GM18498 (cell line): ENCODE measurements around the gene TBC1D16.
"Not testable (repeated sequence)": the region's sequence is repeated elsewhere in the genome, so short reads cannot be mapped to it uniquely, and the experiment has no call there.

ENCODE experiments used
- ATAC-seq: cut with Tn5 transposase; IDR thresholded peaks from one replicate; pipeline ENCODE4 v1.9.1; 2021; ENCODE audit warnings: mild to moderate bottlenecking, moderate library complexity; ENCODE audit not compliant: unreplicated experiment

Gene TBC1D16

GRCh38 chr17:80055597-80055996, 19.9 kb upstream of the TBC1D16 start:
- ATAC-seq = no peak

- ATAC-seq = no peak
Observed at GRCh38 chr17:80053102-80053501, 17.4 kb upstream of the TBC1D16 start.

- no peak for ATAC-seq
Observed at GRCh38 chr17:80051681-80052080, 16.0 kb upstream of the TBC1D16 start.

- ATAC-seq = no peak
Observed at GRCh38 chr17:80050706-80051105, 15.0 kb upstream of the TBC1D16 start.

GRCh38 chr17:80049986-80050385, 14.3 kb upstream of the TBC1D16 start:
- no peak for ATAC-seq

- ATAC-seq = no peak
Observed at GRCh38 chr17:80047176-80047575, 11.5 kb upstream of the TBC1D16 start.

GRCh38 chr17:80046709-80047108, 11.0 kb upstream of the TBC1D16 start:
- not testable (repeated sequence) for ATAC-seq

- no peak for ATAC-seq
Observed at GRCh38 chr17:80045703-80046102, 10.0 kb upstream of the TBC1D16 start.

GRCh38 chr17:80043963-80044362, 8.3 kb upstream of the TBC1D16 start:
- no peak for ATAC-seq

GRCh38 chr17:80036715-80037477, 1.2 kb upstream of the TBC1D16 start:
- ATAC-seq = no peak

GRCh38 chr17:80035937-80036714, 454 bp upstream of the TBC1D16 start, which contains the start of gene CCDC40:
Gene CCDC40 (plus strand): TSS chr17:80036642. CDS start chr17:80036663, 21 bp downstream.
- peak; percentile 75 for ATAC-seq

- ATAC-seq = peak; percentile 33
Observed at GRCh38 chr17:80034791-80035686, 633 bp downstream of the TBC1D16 start.

GRCh38 chr17:80033840-80034239, 1.8 kb downstream of the TBC1D16 start:
- ATAC-seq = no peak

- no peak for ATAC-seq
Observed at GRCh38 chr17:80032614-80033171, 3.0 kb downstream of the TBC1D16 start.

GRCh38 chr17:80031691-80032430, 3.8 kb downstream of the TBC1D16 start:
- no peak for ATAC-seq

GRCh38 chr17:80030730-80031410, 4.8 kb downstream of the TBC1D16 start:
- no peak for ATAC-seq

- no peak for ATAC-seq
Observed at GRCh38 chr17:80029258-80029974, 6.3 kb downstream of the TBC1D16 start.

GRCh38 chr17:80028030-80028429, 7.6 kb downstream of the TBC1D16 start:
- ATAC-seq = no peak

- no peak for ATAC-seq
Observed at GRCh38 chr17:80027043-80027435, 8.6 kb downstream of the TBC1D16 start.
